GM18507 (cell line): Measurements from ENCODE around the gene RANBP17.

Experiments used
- DNase-seq: peaks from one replicate; pipeline ENCODE4 v3.0.0; 2011; ENCODE audit warnings: low read depth; ENCODE audit not compliant: insufficient read length; ENCODE audit errors: extremely low spot score
- FAIRE-seq: peaks from 2 replicates; lab custom pipeline; 2011; peaks lifted over from hg19 to GRCh38; lab: Jason Lieb, UNC

Gene RANBP17

DNA sequence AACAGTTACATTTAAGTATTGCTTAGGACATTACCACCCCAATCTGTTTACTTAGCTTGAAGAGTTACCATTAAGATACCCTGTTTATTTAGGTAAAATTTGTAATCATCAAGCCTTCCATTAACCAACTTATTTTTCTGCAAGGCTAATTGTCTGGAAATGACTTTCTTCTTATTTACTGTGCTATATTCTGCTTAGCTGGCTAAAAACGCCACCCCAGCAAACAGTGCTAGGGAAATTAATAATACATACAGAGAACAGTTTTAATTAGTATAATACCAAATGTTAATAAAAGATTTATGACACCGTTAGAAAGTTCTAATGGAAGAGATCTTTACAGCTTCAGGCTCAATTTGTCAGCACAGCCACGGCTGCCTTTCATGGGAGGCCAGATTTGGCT lies 461.2 kb downstream of the RANBP17 start:
- FAIRE-seq (no peak), DNase-seq (no peak)

DNA sequence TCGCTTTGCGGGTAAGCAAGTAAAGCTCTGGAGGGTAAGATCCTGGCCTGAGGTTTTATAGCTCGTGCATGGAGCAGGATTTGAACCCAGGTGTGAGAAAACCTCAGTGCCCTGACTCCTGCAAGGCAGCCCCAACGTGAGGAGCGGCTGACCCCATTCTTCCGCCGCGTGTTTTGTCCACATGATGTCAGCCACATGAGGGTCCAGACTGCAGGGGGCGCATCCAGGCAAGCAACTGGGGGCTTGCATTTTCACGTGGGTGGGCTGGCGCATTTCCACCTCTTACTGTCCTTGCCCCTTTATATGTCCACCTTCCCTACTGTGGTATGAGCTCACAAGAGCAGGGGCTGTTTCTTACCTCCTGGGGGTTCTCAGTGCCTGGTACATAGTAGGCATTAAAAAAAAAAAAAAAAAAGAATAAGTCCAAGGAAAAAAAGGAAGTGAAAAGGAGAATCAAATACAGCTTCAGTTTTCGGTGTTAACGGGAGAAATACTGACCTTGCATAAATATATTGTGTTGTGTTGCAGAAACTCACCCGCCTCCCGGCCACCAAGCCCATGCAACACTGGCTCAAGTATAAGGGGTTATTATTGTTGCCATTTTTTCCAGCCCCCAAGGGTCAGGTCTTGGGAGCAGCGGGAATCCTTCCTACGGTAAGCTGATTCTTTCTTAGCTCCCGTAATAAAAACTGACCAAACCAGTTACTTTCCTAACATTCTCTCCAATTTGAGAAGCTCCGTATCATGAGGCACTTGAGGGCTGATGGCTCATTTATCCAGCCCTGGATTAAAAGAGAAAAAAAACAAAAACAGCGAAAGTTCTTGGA lies 462.2 kb downstream of the RANBP17 start:
- FAIRE-seq (no peak), DNase-seq (no peak)

DNA sequence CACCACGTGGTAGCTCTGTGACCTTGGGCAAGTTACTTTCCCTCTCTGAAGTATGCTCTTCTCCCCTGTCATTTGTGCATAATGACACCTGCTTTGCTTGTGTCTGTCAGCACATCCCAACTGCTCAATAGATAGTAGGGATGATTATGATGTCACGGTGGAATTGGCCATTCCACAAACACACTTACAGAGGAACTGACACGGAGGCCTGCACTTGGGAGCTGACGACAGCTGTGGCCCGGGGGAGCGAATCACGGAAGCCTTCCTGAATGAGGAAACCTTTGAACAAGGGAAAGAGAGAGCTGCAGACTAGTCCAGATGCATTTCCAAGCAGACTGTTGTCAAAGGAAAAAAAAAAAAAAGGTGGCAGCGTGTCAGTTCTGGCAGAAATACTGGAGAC lies 468.2 kb downstream of the RANBP17 start:
- no peak for DNase-seq
- FAIRE-seq, result no peak

GRCh38 chr5:171335616-171336015 lies 473.8 kb downstream of the RANBP17 start:
- DNase-seq (no peak), FAIRE-seq (no peak)

DNA sequence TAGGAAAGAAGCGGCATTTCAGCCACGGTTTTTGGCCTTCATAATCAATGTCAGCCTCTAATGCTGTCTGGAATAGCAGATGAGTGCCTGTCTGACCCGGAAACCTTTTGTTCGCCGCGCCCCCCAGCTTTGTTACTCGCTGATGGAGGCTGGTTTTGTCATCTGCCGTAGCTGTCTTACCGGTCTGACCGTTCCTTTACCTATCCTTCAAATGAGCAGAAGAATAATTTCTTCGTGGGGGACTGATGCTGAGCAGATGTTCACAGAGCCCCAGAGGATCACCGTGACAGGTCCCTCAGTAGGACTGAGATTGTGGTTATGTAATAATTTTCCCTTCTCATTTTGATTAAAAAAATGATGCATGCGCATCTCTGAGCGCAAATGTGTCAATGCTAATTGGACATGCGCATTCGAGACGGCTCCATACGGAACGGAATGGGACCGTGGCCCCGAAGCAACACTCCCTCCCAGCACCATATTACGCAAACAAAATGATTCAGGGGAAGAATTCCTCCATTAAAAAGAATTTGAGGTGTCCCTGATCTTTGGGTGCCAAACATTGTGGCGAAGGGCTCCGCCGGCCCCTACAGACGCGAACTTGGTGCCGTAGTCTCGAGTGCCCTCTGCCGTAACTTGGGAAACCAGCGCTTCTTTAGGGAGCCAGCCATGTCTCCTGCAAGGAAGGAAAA lies 474.8 kb downstream of the RANBP17 start:
- no peak for FAIRE-seq
- no peak for DNase-seq

DNA sequence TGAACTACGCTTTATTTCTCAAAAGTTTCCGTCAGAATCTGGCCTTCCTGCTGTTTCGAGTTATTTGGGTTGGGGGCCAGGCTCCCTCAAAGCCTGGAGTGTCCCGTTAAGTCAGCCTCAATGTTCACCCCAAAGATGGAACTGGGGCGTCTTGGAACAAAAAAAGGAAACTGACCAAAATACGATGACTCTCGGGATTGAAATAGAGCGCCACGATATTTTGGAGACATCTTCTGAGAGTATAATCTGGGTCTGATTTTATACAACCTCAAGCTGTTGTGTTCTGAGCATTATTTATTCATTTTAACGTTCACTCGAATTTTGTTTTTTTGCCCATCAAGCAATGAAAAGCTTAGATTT lies 475.4 kb downstream of the RANBP17 start:
- peak; percentile 69 for FAIRE-seq
- DNase-seq, result no peak

GRCh38 chr5:171340042-171340441 lies 478.2 kb downstream of the RANBP17 start:
- DNase-seq (no peak), FAIRE-seq (no peak)

GRCh38 chr5:171340491-171340890 lies 478.7 kb downstream of the RANBP17 start:
- DNase-seq (no peak), FAIRE-seq (no peak)

- FAIRE-seq, result peak; percentile 80
- no peak for DNase-seq
These were observed 480.7 kb downstream of the RANBP17 start for GRCh38 chr5:171342362-171343111.

GRCh38 chr5:171344936-171345608 lies 483.3 kb downstream of the RANBP17 start:
- no peak for DNase-seq
- no peak for FAIRE-seq
